ENCODE results near the gene RAB36. TPM values are rescaled to one million over a fixed set of nuclear protein-coding genes. Genes with fewer than 3 reads are reported as not detected.
A peak's percentile ranks its signal among the peaks of the same experiment; 100 is the strongest.

The RAB36 gene
- total RNA-seq, result under 1 TPM; 0.20 to 0.22 TPM

- H3K4me1 Mint-ChIP-seq (ENCODE audit: low read depth), result peaks cover 43% of the 10 kb centered on the region
- ATAC-seq (peak; percentile 49), DNase-seq (peak; percentile 90)
- H3K36me3 Mint-ChIP-seq (ENCODE audit: low read depth), result no peaks in the 10 kb centered on the region
- no peaks in the 10 kb centered on the region for H3K9me3 Mint-ChIP-seq
- intact Hi-C loops (cut with micrococcal nuclease), result no loop called here
- H3K4me3 Mint-ChIP-seq, result peak within 1 kb of the TSS; percentile 61
- TF ChIP-seq CTCF (IDR thresholded peaks at IDR 0.05), result no peak
- H3K27ac Mint-ChIP-seq, result no peak within 1 kb of the TSS
- POLR2A ChIA-PET, result no interaction called here
- no peaks in the 10 kb centered on the region for H3K27me3 Mint-ChIP-seq
- CTCF ChIA-PET, result interaction anchor here (0.7 to 2.8 kb wide), 9 partner anchors 11 to 241 kb away, joined by 3 to 14 read pairs (median 3); no protein-coding TSS in a partner anchor
These were observed at the start of gene RAB36 for GRCh38 chr22:23144932-23145877. RAB36 (plus strand) TSS chr22:23145477; CDS start chr22:23146617, 1,140 bp downstream.

- no peaks in the 10 kb centered on the region for H3K4me1 Mint-ChIP-seq (ENCODE audit: low read depth)
- H3K27me3 Mint-ChIP-seq, result no peaks in the 10 kb centered on the region
- no peaks in the 10 kb centered on the region for H3K36me3 Mint-ChIP-seq (ENCODE audit: low read depth)
- TF ChIP-seq CTCF (IDR thresholded peaks at IDR 0.05), result no peak
- H3K9me3 Mint-ChIP-seq, result no peaks in the 10 kb centered on the region
- H3K27ac Mint-ChIP-seq, result no peak overlapping the region
- no peak for DNase-seq
- intact Hi-C loops (cut with micrococcal nuclease), result no loop called here
- ChIA-PET POLR2A (no interaction called here), CTCF (interaction anchor here (1.2 kb wide), 1 partner anchor 136 kb away, joined by 3 read pairs; no protein-coding TSS in a partner anchor)
- H3K4me3 Mint-ChIP-seq, result no peak overlapping the region
- no peak for ATAC-seq
These were observed 49.4 kb upstream of the RAB36 start for GRCh38 chr22:23095733-23096342.

GRCh38 chr22:23097412-23098229 lies 47.7 kb upstream of the RAB36 start:
- ChIA-PET CTCF (no interaction called here), POLR2A (no interaction called here)
- DNase-seq (no peak), ATAC-seq (no peak)
- no peaks in the 10 kb centered on the region for H3K9me3 Mint-ChIP-seq
- no peaks in the 10 kb centered on the region for H3K27me3 Mint-ChIP-seq
- no peaks in the 10 kb centered on the region for H3K36me3 Mint-ChIP-seq (ENCODE audit: low read depth)
- no peaks in the 10 kb centered on the region for H3K4me1 Mint-ChIP-seq (ENCODE audit: low read depth)
- H3K4me3 Mint-ChIP-seq, result no peak overlapping the region
- intact Hi-C loops (cut with micrococcal nuclease), result no loop called here
- no peak overlapping the region for H3K27ac Mint-ChIP-seq
- no peak for TF ChIP-seq CTCF (IDR thresholded peaks at IDR 0.05)

- DNase-seq, result no peak
- no peaks in the 10 kb centered on the region for H3K36me3 Mint-ChIP-seq (ENCODE audit: low read depth)
- no peak for ATAC-seq
- ChIA-PET CTCF (no interaction called here), POLR2A (no interaction called here)
- H3K27me3 Mint-ChIP-seq, result no peaks in the 10 kb centered on the region
- TF ChIP-seq CTCF (IDR thresholded peaks at IDR 0.05), result no peak
- intact Hi-C loops (cut with micrococcal nuclease), result no loop called here
- H3K4me3 Mint-ChIP-seq, result no peak overlapping the region
- no peaks in the 10 kb centered on the region for H3K4me1 Mint-ChIP-seq (ENCODE audit: low read depth)
- H3K27ac Mint-ChIP-seq, result no peak overlapping the region
- H3K9me3 Mint-ChIP-seq, result no peaks in the 10 kb centered on the region
These were observed 47.0 kb upstream of the RAB36 start for GRCh38 chr22:23098230-23098705.

Measured in activated CD8-positive, alpha-beta T cell treated with anti-CD3 and anti-CD28 coated beads for 36 hours (primary cell).